Prostate gland (tissue), 2 donors: ENCODE results near the gene ZNF512B. TPM values are rescaled to one million over a fixed set of nuclear protein-coding genes. Genes with fewer than 3 reads are reported as not detected.

ENCODE experiments used
- DNase-seq: peaks from one replicate; pipeline ENCODE4 v3.0.0-alpha.2; 2019; ENCODE audit warnings: low spot score
- H3K27ac ChIP-seq, 2 donors: fragments of 200-600 bp; sonication (generic); 2 replicates each; pipeline ENCODE4 v1.5.1; 2017 to 2019
- H3K27me3 ChIP-seq: fragments of 200-600 bp; sonication (generic); replicated peaks from 2 replicates; pipeline ENCODE4 v1.5.1; 2019; ENCODE audit not compliant: insufficient read depth
- H3K36me3 ChIP-seq, 2 donors: fragments of 200-600 bp; sonication (generic); 1 replicate in 1 of 2; 2 replicates in 1 of 2; pipeline versions ENCODE4 v1.5.1 to v1.8.1; 2017 to 2019
- H3K4me1 ChIP-seq: fragments of 200-600 bp; sonication (generic); replicated peaks from 2 replicates; pipeline ENCODE4 v1.5.1; 2019
- H3K4me3 ChIP-seq, 2 donors: fragments of 200-600 bp; sonication (generic); 2 replicates each; pipeline ENCODE4 v1.5.1; 2017 to 2019
- H3K9me3 ChIP-seq: fragments of 200-600 bp; sonication (generic); 2 replicates; pipeline ENCODE4 v1.5.1; 2017
- CTCF ChIP-seq, 4 experiments: fragments of 200-600 bp in 2 of 4; fragments of 450-650 bp in 2 of 4; sonication (generic) in 2 of 4; IDR thresholded peaks; 1 replicate in 3 of 4; 2 replicates in 1 of 4; pipeline ENCODE4 v1.5.1; 2016 to 2019; ENCODE audit warnings: antibody characterized with exemption in 4 of 4, mild to moderate bottlenecking in 2 of 4, moderate library complexity in 2 of 4
- POLR2A ChIP-seq: fragments of 450-650 bp; IDR thresholded peaks from one replicate; pipeline ENCODE4 v1.6.1; 2016; ENCODE audit warnings: antibody characterized with exemption, mild to moderate bottlenecking
- POLR2AphosphoS5 ChIP-seq: sonication (generic); formaldehyde crosslinking; IDR thresholded peaks from one replicate; pipeline ENCODE4 v1.6.1; 2017; ENCODE audit warnings: antibody characterized with exemption
- WGBS: methylation state at CpG from one replicate; pipeline ENCODE4 v1.1.5; 2018; 5-methylcytosine and 5-hydroxymethylcytosine counted together
- intact Hi-C: fragments of 100-400 bp; cut with DNase I; formaldehyde crosslinking; loops from one replicate; pipeline ENCODE4 v1.14.2; 2022
- total RNA-seq, 2 donors: library from RNA; depleted of rRNA; stranded (reverse); fragments of >200 nt; gene quantifications; one replicate each; pipeline ENCODE4 v1.1.0, GENCODE V29; 2016

ZNF512B gene
- total RNA-seq, 2 donors from 2014 or later: 12.2 to 24.6 TPM

GRCh38 chr20:63939061-63939935 lies 30.4 kb downstream of the ZNF512B start:
- H3K27me3 ChIP-seq: no peaks in the 10 kb centered on the region
- WGBS: 87% methylated on average over 32 of the region's 33 CpGs
- DNase-seq: no peak
- TF ChIP-seq POLR2A: no peak
- TF ChIP-seq POLR2AphosphoS5: no peak
- no peak for TF ChIP-seq CTCF (IDR thresholded peaks at IDR 0.05)
- no peak overlapping the region for H3K27ac ChIP-seq
- no peak overlapping the region for H3K4me3 ChIP-seq
- no peaks in the 10 kb centered on the region for H3K36me3 ChIP-seq
- intact Hi-C loops: no loop called here
- no peaks in the 10 kb centered on the region for H3K9me3 ChIP-seq
- no peaks in the 10 kb centered on the region for H3K4me1 ChIP-seq

- H3K36me3 ChIP-seq: no peaks in the 10 kb centered on the region
- no peaks in the 10 kb centered on the region for H3K4me1 ChIP-seq
- no peak for DNase-seq
- WGBS: 85% methylated on average over 14 of the region's 14 CpGs
- H3K9me3 ChIP-seq: no peaks in the 10 kb centered on the region
- intact Hi-C loops: no loop called here
- no peak overlapping the region for H3K27ac ChIP-seq
- no peaks in the 10 kb centered on the region for H3K27me3 ChIP-seq
- no peak for TF ChIP-seq POLR2AphosphoS5
- no peak for TF ChIP-seq POLR2A
- TF ChIP-seq CTCF (IDR thresholded peaks at IDR 0.05): no peak
- no peak overlapping the region for H3K4me3 ChIP-seq
Measured at GRCh38 chr20:63937596-63937995, 32.1 kb downstream of the ZNF512B start.

- no peak for DNase-seq
- no peak for TF ChIP-seq CTCF (IDR thresholded peaks at IDR 0.05)
- TF ChIP-seq POLR2A: no peak
- TF ChIP-seq POLR2AphosphoS5: no peak
- 89% methylated on average over 9 of the region's 9 CpGs for WGBS
- no peaks in the 10 kb centered on the region for H3K9me3 ChIP-seq
- H3K27ac ChIP-seq: no peak overlapping the region
- H3K4me1 ChIP-seq: no peaks in the 10 kb centered on the region
- intact Hi-C loops: no loop called here
- H3K4me3 ChIP-seq: no peak overlapping the region
- peaks cover 0 to 9% of the 10 kb centered on the region in 2 donors for H3K36me3 ChIP-seq
- no peaks in the 10 kb centered on the region for H3K27me3 ChIP-seq
Measured at GRCh38 chr20:63935447-63935846, 34.3 kb downstream of the ZNF512B start.

GRCh38 chr20:63934271-63935068 lies 35.3 kb downstream of the ZNF512B start:
- H3K4me1 ChIP-seq: no peaks in the 10 kb centered on the region
- DNase-seq: no peak
- intact Hi-C loops: no loop called here

More at GRCh38 chr20:63934271-63935068, 35.3 kb downstream of the ZNF512B start:
- no peaks in the 10 kb centered on the region for H3K9me3 ChIP-seq
- peaks cover 5 to 16% of the 10 kb centered on the region in 2 donors for H3K36me3 ChIP-seq
- H3K27me3 ChIP-seq: no peaks in the 10 kb centered on the region
- WGBS: 81% methylated on average over 37 of the region's 37 CpGs
- no peak for TF ChIP-seq POLR2AphosphoS5
- TF ChIP-seq CTCF (IDR thresholded peaks at IDR 0.05): no peak
- no peak for TF ChIP-seq POLR2A
- H3K4me3 ChIP-seq: no peak overlapping the region
- H3K27ac ChIP-seq: no peak overlapping the region
